GM21619 (cell line): ENCODE data around the gene BTBD9.

Experiments used
- ATAC-seq: cut with Tn5 transposase; IDR thresholded peaks from one replicate; pipeline ENCODE4 v1.9.1; 2021; ENCODE audit not compliant: unreplicated experiment

The BTBD9 gene

DNA sequence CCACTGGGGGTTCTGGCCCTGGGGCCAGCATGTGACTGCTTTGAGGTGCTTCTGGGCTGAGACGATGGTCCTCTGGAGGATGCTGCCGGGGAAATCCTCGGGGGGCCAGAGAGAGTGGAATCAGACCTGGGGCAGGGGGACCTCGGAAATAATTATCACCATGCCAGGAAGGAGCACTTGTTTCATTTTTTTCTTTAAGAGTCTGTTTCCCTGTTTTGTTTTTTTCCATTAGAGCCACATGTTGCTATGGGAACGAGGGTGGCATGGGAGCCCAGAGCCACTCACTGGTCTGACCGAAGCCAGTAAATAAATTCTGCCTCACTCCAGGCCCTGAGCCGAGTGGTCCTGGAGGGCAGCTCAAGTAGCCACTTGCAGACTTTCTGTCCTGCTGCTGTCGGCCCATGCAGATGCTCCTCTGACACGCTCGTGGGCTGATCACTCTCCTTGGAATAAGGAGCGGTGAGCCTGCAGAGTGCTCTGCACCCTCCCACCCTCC, 455.1 kb downstream of the BTBD9 start:
- no peak for ATAC-seq

DNA sequence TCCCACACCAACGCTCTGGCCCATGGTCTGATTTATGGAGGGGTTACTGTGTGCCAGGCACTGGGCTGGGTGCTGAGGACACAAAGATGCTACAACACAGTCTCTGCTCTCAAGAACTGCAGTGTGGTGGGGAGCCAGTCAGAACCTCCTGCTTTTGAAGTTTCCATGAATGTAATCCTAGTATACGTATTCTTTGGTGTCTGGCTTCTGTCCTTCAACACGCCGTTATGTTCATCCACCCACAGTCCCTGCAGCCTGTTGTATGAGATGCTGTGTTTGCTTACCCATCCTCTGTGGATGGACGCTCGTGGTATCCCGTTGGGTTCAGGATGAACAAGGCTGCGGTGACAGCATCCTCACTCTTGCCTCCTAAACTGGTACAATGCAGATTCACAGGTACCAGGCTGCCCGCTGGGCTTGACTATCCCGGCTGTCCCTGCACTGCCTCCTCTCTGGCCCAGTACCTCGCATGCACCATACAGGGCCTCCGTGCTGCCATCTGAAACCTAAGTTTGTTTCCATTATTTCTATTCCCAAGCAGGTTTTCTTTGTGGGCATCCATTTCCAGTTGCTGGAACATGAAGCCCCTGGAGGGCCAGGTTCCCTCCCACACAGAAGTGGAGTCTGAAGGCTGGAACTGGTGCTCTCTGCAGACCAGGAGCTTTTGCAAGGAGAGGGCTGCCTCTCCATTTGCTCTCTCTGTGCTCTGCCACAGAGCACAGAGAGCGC, 455.7 kb downstream of the BTBD9 start:
- no peak for ATAC-seq

DNA sequence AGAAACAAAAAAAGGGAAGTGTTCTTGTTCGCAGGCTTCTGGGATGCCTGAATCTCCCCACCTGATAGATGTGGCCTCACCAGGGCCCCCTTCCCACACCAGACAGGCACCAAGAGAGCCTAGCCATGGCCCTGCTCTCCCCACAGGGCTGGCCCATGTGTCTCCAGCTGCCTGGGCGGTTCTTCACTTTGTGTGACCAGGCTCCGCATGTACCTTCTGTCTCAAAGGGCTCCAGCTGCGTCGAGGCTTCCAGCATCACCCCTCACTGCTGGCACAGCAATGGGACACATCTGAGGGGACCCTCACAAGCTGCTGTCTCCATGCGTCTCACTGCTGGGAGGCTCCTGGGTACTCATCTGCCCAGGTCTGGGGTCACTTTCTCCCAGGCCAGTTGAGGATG, 457.3 kb downstream of the BTBD9 start:
- ATAC-seq, result no peak

GRCh38 chr6:38180586-38180985, 459.1 kb downstream of the BTBD9 start:
- no peak for ATAC-seq

DNA sequence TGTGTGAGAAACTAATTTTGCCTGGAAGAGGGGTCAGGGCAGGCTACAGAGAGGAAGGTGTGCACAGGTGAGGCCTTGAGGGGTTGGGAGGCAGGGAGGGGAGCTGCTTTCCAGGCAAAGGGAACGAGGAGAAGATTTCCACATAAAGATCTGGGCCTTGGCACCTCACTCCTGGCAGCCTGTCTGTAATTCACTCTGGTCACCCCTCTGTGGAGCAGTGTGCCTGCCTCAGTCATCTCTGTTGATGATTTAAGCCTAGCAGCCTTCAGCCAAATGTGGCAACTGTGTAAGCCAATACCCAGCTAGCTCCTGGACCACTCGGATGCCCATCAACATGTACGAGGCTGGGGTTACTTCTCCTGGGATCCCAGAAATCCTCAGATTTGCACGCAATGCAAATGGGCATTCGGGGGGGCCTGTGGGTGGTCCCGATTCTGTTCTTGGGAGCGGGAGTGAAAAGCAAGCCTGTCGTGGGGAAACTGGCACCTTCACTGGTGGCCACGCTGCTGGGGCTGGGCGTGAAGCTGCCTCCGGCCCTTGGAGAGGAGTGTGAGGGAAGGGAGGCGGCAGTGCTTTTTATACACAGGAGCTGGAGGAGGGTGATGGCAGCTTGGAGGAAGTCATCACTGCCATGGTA, 459.8 kb downstream of the BTBD9 start:
- no peak for ATAC-seq

GRCh38 chr6:38179300-38179699, 460.4 kb downstream of the BTBD9 start:
- no peak for ATAC-seq

- ATAC-seq, result no peak
Measured at GRCh38 chr6:38178584-38178886, 461.2 kb downstream of the BTBD9 start.

DNA sequence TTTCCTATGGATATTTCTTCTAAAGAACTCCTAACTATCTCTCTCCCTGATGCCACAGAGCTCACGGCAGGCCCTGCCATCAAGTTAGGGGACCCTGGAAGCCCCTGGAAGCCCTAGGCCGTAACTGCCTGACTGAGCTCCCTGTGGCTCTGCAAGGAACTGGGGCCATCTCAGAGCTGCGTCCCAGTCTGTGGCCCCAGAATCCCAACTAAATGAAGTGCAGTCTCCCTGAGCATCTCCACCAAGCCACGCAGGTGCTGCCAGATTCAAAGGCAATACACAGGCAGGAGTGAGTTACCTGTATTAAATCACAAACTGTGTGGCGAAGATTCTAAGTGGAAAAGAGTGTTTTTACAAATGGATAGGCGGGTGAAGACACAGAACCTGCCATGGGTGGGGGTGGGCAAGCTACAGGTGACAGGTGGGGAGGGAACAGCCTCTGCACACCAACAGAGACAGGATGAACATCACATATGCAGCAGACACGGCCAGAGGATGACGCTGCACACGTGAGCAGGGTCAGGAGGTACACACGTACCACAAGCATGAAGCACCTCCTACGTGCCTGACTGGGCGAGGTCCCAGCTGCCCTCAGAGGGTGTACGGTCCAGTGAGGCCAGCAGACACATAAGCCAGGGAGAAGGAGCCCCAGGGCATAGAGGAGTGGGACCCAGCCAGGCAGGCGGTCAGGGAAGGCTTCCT, 461.7 kb downstream of the BTBD9 start:
- no peak for ATAC-seq

DNA sequence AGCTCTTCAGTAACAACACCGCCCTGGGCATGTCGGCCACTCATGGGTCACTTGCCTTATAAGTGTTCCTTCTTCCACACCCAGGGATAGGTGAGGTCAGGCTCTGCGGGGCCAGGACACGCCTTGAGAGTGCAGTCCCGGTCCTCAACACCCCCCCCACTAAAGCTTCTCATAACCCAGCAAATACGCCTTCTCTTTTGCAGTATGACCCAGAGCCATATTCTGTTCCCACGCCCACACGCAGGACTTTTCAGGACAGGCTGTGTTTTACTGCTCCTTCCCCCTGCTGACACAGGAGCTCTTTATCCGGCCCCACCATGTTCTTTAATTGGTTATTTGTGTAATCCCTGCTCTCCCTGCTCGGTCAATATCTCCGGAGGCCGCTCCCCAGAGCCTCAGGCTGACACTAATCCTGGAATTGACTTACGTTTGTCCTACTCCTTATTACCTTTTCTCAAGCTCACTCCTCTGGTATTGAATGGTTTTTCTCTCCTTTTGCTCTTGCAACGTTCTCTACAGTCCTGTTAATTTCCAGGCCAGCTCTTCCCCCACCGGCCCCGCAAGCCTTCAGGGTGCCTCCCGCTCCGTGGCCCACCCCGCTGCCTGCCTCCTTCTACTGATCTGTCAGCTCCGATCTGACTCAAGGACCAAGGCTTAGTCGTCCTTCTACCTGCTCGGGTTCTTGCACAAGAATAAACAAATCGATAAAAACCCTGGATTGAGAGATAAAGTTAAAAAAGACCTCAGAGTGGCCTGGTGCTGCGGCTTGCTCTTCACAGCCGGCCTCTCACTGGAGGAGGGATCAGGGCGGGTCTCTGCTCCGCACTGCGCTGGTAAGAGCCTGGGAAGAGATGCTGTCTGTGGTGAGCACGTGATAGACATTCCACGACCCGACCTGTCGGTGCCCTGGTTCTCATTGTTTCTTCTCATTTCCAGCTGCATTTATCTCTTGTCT, 462.7 kb downstream of the BTBD9 start:
- no peak for ATAC-seq

DNA sequence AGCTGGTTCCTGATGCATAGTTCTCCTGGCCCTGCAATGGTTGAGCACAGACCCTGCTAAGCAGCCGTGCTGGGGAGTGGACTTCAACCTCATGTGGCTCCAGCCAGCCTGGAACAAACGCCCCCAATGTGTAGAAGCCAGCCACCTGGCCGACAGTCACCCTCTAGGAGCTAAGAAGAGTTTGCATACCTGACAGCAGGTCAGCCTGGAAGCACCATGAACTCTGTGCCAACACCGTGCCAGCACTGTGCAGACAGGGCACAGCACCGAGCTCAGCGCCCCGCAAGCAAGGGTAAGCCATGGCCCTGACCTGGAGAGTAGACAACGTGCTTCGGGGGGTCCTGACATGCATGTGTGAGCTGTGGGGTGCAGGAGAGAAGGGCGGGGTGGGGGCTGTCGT, 463.9 kb downstream of the BTBD9 start:
- no peak for ATAC-seq

DNA sequence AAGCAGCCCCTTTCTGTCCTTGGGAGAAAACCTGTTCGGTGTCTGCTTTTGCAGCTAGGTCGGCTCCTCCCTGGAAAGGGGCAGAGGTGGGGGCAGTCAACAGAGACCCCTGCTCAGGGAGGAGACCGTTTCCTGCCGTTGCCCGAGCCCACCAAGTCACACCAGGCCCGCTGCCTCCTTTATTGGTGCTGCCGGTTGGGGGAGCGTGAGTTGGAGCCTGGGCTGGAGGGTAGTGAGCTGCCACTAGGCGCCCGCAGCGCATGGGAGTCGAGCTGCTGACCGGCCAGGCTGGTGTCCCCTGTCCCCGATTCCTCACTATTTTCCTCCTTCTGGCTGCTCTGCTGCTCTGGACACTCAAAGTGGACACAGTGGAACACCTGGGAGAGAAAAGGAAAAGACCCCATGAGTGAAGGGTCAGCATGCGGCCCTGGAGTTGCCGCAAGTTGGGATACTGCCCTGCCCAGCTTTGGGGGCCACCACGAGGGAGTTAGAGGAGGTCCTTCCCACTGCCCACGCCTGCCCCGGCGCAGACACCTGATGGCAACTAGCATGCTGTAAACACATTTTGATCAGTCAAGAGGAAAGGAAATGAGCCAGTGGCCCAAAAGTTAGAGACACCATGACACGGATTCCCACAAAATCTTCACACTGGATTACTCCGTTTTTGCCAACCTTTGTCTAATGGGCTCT, 464.8 kb downstream of the BTBD9 start:
- no peak for ATAC-seq

DNA sequence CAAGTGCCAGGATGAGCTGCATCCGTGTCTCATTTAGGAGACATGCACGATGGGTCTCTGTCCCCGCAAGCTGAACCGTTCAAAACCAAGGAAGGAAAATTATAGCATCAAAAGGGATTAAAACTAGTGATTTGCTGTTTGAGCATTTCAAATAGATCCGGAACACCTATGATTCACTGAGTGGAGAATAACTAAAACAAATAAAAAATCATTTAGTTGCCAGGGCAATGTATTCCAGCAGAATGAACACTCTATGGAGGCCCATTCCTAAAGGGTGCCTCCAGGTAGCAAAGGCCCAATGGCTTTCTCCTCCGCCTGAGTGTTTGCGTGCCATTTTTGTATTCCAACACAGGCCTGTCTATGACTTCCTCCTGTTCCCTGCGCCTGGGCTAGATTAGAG, 465.4 kb downstream of the BTBD9 start:
- ATAC-seq, result no peak

GRCh38 chr6:38173909-38174308, 465.8 kb downstream of the BTBD9 start:
- no peak for ATAC-seq

DNA sequence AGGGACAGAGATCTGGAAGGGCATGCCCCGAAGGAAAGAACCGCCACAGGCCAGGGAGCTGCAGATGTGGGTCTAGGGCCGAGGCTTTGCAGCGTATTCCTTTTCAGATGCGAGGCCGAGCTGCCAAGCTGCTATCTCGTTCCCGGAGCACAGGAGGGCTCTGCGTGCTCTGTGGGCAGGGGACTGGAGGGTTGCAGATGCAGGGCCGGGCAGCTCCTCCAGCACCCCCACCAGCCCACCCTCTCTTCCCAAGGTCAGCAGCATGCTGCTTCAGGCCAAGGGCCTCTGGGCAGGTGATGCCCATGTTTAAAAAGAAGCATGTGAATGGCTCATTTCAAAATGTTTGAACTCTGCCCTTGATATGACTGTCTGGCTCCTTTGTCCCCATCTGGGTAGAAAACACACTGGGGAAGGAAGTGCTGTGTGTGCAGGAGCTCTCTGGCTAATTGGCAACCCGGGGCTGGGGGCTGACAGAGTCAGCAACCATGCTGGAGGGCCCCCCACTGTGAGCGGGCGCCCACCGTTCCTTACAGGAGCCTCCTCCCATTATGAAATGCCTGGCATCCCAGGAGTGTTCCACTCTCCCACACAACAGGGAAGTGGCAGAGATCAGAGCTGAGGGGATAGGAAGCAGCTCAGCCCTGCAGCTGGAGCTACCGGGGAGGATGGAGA, 466.9 kb downstream of the BTBD9 start:
- ATAC-seq, result no peak

GRCh38 chr6:38171997-38172738, 467.6 kb downstream of the BTBD9 start:
- ATAC-seq, result no peak

DNA sequence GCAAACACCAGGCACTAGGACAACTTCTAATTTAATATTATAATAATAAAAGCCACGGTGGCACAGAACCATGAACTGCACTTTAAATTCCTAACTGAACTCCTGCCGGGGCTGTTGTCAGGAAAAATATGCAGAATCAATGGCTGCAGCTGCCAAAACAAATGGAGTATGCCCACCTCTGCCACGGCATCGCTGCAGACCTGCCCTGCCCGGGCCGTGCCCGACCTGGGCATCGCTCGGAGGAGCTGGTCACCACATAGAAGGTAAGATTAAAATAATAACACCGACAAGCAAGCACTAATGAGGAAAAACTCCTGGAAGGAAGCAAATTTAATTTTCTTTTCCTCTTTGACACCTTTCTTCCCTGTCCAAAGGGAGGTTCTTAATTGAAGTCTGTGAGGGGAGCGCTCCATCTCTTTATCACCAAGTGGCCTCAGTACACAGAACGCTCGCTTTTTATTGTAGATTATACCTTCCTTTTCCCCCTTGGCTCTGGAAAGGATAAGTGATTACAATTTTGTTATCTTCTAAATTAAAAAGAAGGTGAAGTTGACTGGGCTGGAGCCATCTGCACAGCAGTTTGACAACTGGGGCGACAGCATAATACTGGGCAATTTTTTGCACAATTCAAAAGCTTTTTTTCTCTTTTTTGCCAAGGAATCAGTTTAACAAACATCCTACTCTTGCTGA, 468.9 kb downstream of the BTBD9 start:
- ATAC-seq, result no peak

- ATAC-seq, result no peak
Measured at GRCh38 chr6:38169977-38170526, 469.7 kb downstream of the BTBD9 start.

GRCh38 chr6:38169221-38169976, 470.3 kb downstream of the BTBD9 start:
- no peak for ATAC-seq
